OCI-LY7 (cell line): Measurements from ENCODE around the gene SSU72.

Experiments used
- CTCF ChIP-seq: fragments of 200-600 bp; sonication (generic); conservative IDR thresholded peaks from 2 replicates; pipeline ENCODE4 v1.5.1; 2014; ENCODE audit warnings: mild to moderate bottlenecking, antibody characterized with exemption, low read length, moderate library complexity, mixed read lengths
- EZH2phosphoT487 ChIP-seq: fragments of 200-600 bp; sonication (generic); IDR thresholded peaks from 2 replicates; pipeline ENCODE4 v1.6.1; 2018; ENCODE audit warnings: low read depth, borderline replicate concordance, mild to moderate bottlenecking, mixed run types, antibody characterized with exemption, low read length, moderate library complexity, mixed read lengths

- TF ChIP-seq CTCF (no peak), EZH2phosphoT487 (no peak)
These were observed 36.1 kb upstream of the SSU72 start for GRCh38 chr1:1610796-1611195.
